ENCODE data around the gene NAV2. TPM values are rescaled to one million over a fixed set of nuclear protein-coding genes. Genes with fewer than 3 reads are reported as not detected.

Gene NAV2
- total and polyA plus RNA-seq, 2 experiments from 2014 or later = 26.0 to 45.0 TPM

GRCh38 chr11:19795082-19795481 lies 82.4 kb downstream of the NAV2 start:
- no peak overlapping the region for H3K4me3 ChIP-seq
- no peaks in the 10 kb centered on the region for H3K36me3 ChIP-seq (ENCODE audit: insufficient read depth)
- H3K9me2 ChIP-seq (ENCODE audit: insufficient read depth) = 0 out of 2 replicates have a peak, but pooled peaks cover 5% of the 10 kb centered on the region
- H3K4me2 ChIP-seq = no peak overlapping the region
- 0 out of 2 replicates have a peak overlapping the region, but pooled peaks have one; percentile 45 for H3K27ac Mint-ChIP-seq
- no peaks in the 10 kb centered on the region; the same call in none of the 2 replicates for H4K20me1 ChIP-seq (replicated peaks; ENCODE audit: insufficient read depth)
- no peaks in the 10 kb centered on the region for H3F3A ChIP-seq (replicated peaks; ENCODE audit: low read depth)
- no peak overlapping the region for H3K4me3 Mint-ChIP-seq
- DNase-seq (ENCODE audit: low spot score) = no peak
- peaks cover 83% of the 10 kb centered on the region for H3K79me2 ChIP-seq (replicated peaks; ENCODE audit: insufficient read depth)
- TF ChIP-seq ZNF114 (CRISPR knock-in tag; IDR thresholded peaks at IDR 0.05) (no peak), STAT1 (IDR thresholded peaks at IDR 0.05; ENCODE audit: unreplicated experiment) (no peak), CTCF (conservative IDR thresholded peaks at IDR 0.05; ENCODE audit: low read depth in 2 of 2) (no peak)
- H3K27ac ChIP-seq (ENCODE audit: low read depth) = no peak overlapping the region
- H2AFZ ChIP-seq = no peak overlapping the region
- H3K27me3 Mint-ChIP-seq (ENCODE audit: insufficient read depth, low read depth, poor library complexity) = peaks cover 13% of the 10 kb centered on the region
- ATAC-seq = no peak
- H3K4me1 Mint-ChIP-seq = peaks cover 81% of the 10 kb centered on the region
- no peaks in the 10 kb centered on the region for H3K27me3 ChIP-seq (ENCODE audit: insufficient read depth)
- H3K36me3 Mint-ChIP-seq (ENCODE audit: low read depth) = peaks cover 28% of the 10 kb centered on the region
- no peaks in the 10 kb centered on the region for H3K9me3 Mint-ChIP-seq
- peaks cover 50% of the 10 kb centered on the region for H3K4me1 ChIP-seq (ENCODE audit: insufficient read depth)

GRCh38 chr11:19800162-19800561 lies 87.5 kb downstream of the NAV2 start:
- TF ChIP-seq CTCF (conservative IDR thresholded peaks at IDR 0.05; ENCODE audit: low read depth in 2 of 2) (peak; percentile 52 to 67), EZH2 (IDR thresholded peaks at IDR 0.05; ENCODE audit: low read depth, unreplicated experiment) (no peak)
- peaks cover 7% of the 10 kb centered on the region for H3K27me3 Mint-ChIP-seq (ENCODE audit: insufficient read depth, low read depth, poor library complexity)
- no peak overlapping the region for H3K27ac Mint-ChIP-seq
- Histone ChIP-seq H3K36me3 (ENCODE audit: insufficient read depth) (no peaks in the 10 kb centered on the region), H3K27ac (ENCODE audit: low read depth) (no peak overlapping the region), H3F3A (replicated peaks; ENCODE audit: low read depth) (peaks cover 3% of the 10 kb centered on the region; the same call in 1 of the 2 replicates), H2AFZ (no peak overlapping the region), H3K4me1 (ENCODE audit: insufficient read depth) (peaks cover 51% of the 10 kb centered on the region), H3K27me3 (ENCODE audit: insufficient read depth) (no peaks in the 10 kb centered on the region), H4K20me1 (replicated peaks; ENCODE audit: insufficient read depth) (no peaks in the 10 kb centered on the region; the same call in 1 of the 2 replicates), H3K4me3 (no peak overlapping the region), H3K79me2 (replicated peaks; ENCODE audit: insufficient read depth) (peaks cover 85% of the 10 kb centered on the region), H3K4me2 (no peak overlapping the region), H3K9me2 (ENCODE audit: insufficient read depth) (peaks cover 5% of the 10 kb centered on the region; the same call in 1 of the 2 replicates)
- peaks cover 73% of the 10 kb centered on the region for H3K4me1 Mint-ChIP-seq
- peak; percentile 48 for ATAC-seq
- DNase-seq (ENCODE audit: low spot score) = peak; percentile 60
- H3K36me3 Mint-ChIP-seq (ENCODE audit: low read depth) = peaks cover 25% of the 10 kb centered on the region
- H3K4me3 Mint-ChIP-seq = no peak overlapping the region
- no peaks in the 10 kb centered on the region for H3K9me3 Mint-ChIP-seq

Data from GM23338 (cell line).